Dedifferentiated amniotic fluid mesenchymal stem cell (primary cell): ENCODE results near the gene TMEM100.
"Not testable (repeated sequence)": the region's sequence is repeated elsewhere in the genome, so short reads cannot be mapped to it uniquely, and the experiment has no call there.

Experiments
- DNase-seq: peaks from one replicate; pipeline ENCODE4 v3.0.0-alpha.2; 2016; ENCODE audit errors: extremely low spot score

TMEM100 gene

GRCh38 chr17:55687037-55687436 lies 35.6 kb downstream of the TMEM100 start:
- no peak for DNase-seq

GRCh38 chr17:55683550-55684315 lies 38.9 kb downstream of the TMEM100 start:
- DNase-seq: no peak

- no peak for DNase-seq
Observed at GRCh38 chr17:55681342-55681700, 41.3 kb downstream of the TMEM100 start.

- DNase-seq: no peak
Observed at GRCh38 chr17:55680686-55681341, 41.9 kb downstream of the TMEM100 start.

- DNase-seq: no peak
Observed at GRCh38 chr17:55677446-55677845, 45.2 kb downstream of the TMEM100 start.

GRCh38 chr17:55676274-55676673 lies 46.4 kb downstream of the TMEM100 start:
- DNase-seq: no peak

GRCh38 chr17:55673743-55674506 lies 48.7 kb downstream of the TMEM100 start:
- DNase-seq: no peak

- DNase-seq: no peak
Observed at GRCh38 chr17:55672585-55673501, 49.8 kb downstream of the TMEM100 start.

- DNase-seq: not testable (repeated sequence)
Observed at GRCh38 chr17:55672010-55672409, 50.7 kb downstream of the TMEM100 start.
